ENCODE results near the gene KLHL28.

GRCh38 chr14:44954750-44955149, 7.0 kb downstream of the KLHL28 start:
- no peak for TF ChIP-seq SREBF2 (IDR thresholded peaks at IDR 0.05)
- TF ChIP-seq CTCF (IDR thresholded peaks at IDR 0.05) = no peak
- no peak for TF ChIP-seq REST (IDR thresholded peaks at IDR 0.05)
- no peak for TF ChIP-seq FOSL2 (IDR thresholded peaks at IDR 0.05)
- TF ChIP-seq FOSL2 (CRISPR knock-in tag; IDR thresholded peaks at IDR 0.05) = no peak
- TF ChIP-seq CHD2 (IDR thresholded peaks at IDR 0.05; ENCODE audit: low read length, partially characterized antibody) = no peak

Data from A549 (cell line).